H9 (cell line): ENCODE data around the gene NCOR1. TPM values are rescaled to one million over a fixed set of nuclear protein-coding genes. Genes with fewer than 3 reads are reported as not detected.

Source experiments
- DNase-seq: peaks from one replicate; pipeline ENCODE4 v3.0.0-alpha.2; 2017
- H2AFZ ChIP-seq: one replicate; pipeline ENCODE4 v1.6.1; 2013; ENCODE audit warnings: mild to moderate bottlenecking, low read length, control low read depth, moderate library complexity
- H2AK5ac ChIP-seq: 2 replicates; pipeline ENCODE4 v1.6.1; 2013; ENCODE audit warnings: low read length, control low read depth, mixed read lengths; ENCODE audit not compliant: insufficient read length
- H2BK120ac ChIP-seq: one replicate; pipeline ENCODE4 v1.6.1; 2013; ENCODE audit warnings: low read depth, mild to moderate bottlenecking, low read length, control low read depth, inconsistent platforms; ENCODE audit not compliant: poor library complexity, severe bottlenecking
- H2BK12ac ChIP-seq: 2 replicates; pipeline ENCODE4 v1.6.1; 2013; ENCODE audit warnings: low read length, control low read depth, mixed read lengths, low read depth; ENCODE audit not compliant: insufficient read length
- H2BK15ac ChIP-seq: 2 replicates; pipeline ENCODE4 v1.6.1; 2013; ENCODE audit warnings: low read depth, low read length, control low read depth
- H2BK20ac ChIP-seq: one replicate; pipeline ENCODE4 v1.6.1; 2013; ENCODE audit warnings: low read depth, mild to moderate bottlenecking, low read length, control low read depth, inconsistent platforms; ENCODE audit not compliant: poor library complexity, severe bottlenecking
- H2BK5ac ChIP-seq: 2 replicates; pipeline ENCODE4 v1.6.1; 2013; ENCODE audit warnings: low read length, control low read depth, mixed read lengths; ENCODE audit not compliant: insufficient read length
- H3K14ac ChIP-seq: 2 replicates; pipeline ENCODE4 v1.6.1; 2013; ENCODE audit warnings: low read length, control low read depth; ENCODE audit not compliant: insufficient read depth
- H3K18ac ChIP-seq: 2 replicates; pipeline ENCODE4 v1.6.1; 2013; ENCODE audit warnings: low read depth, mild to moderate bottlenecking, mixed read lengths, low read length, control low read depth; ENCODE audit not compliant: insufficient read length
- H3K23ac ChIP-seq: 2 replicates; pipeline ENCODE4 v1.6.1; 2013; ENCODE audit warnings: low read length, control low read depth, mixed read lengths, low read depth; ENCODE audit not compliant: insufficient read length
- H3K23me2 ChIP-seq: 2 replicates; pipeline ENCODE4 v1.6.1; 2013; ENCODE audit warnings: low read depth, mild to moderate bottlenecking, mixed read lengths, low read length, control low read depth; ENCODE audit not compliant: insufficient read length, poor library complexity, severe bottlenecking
- H3K27ac ChIP-seq: 2 replicates; pipeline ENCODE4 v1.5.1; 2013; ENCODE audit warnings: low read length, control low read depth, mixed read lengths, low read depth; ENCODE audit not compliant: insufficient read length
- H3K27me3 ChIP-seq: 2 replicates; pipeline ENCODE4 v1.6.1; 2013; ENCODE audit warnings: low read length, control low read depth, inconsistent platforms; ENCODE audit not compliant: insufficient read depth
- H3K4ac ChIP-seq: 2 replicates; pipeline ENCODE4 v1.6.1; 2013; ENCODE audit warnings: low read depth, mild to moderate bottlenecking, control low read depth, inconsistent platforms, low read length, moderate library complexity
- H3K4me1 ChIP-seq: 2 replicates; pipeline ENCODE4 v1.6.1; 2013; ENCODE audit warnings: low read length, control low read depth, inconsistent platforms; ENCODE audit not compliant: insufficient read depth
- H3K4me2 ChIP-seq: 2 replicates; pipeline ENCODE4 v1.6.1; 2013; ENCODE audit warnings: low read length, control low read depth, mixed read lengths; ENCODE audit not compliant: insufficient read length, insufficient read depth
- H3K56ac ChIP-seq: 2 replicates; pipeline ENCODE4 v1.6.1; 2013; ENCODE audit warnings: low read depth, mild to moderate bottlenecking, mixed read lengths, low read length, control low read depth; ENCODE audit not compliant: insufficient read length
- H3K79me1 ChIP-seq: 2 replicates; pipeline ENCODE4 v1.6.1; 2013; ENCODE audit warnings: low read depth, mild to moderate bottlenecking, moderate library complexity, low read length, control low read depth, inconsistent platforms; ENCODE audit not compliant: insufficient read depth, poor library complexity, severe bottlenecking
- H3K79me2 ChIP-seq: 2 replicates; pipeline ENCODE4 v1.6.1; 2013; ENCODE audit warnings: low read length, control low read depth, inconsistent platforms; ENCODE audit not compliant: insufficient read depth
- H3K9ac ChIP-seq: 2 replicates; pipeline ENCODE4 v1.6.1; 2013; ENCODE audit warnings: low read length, control low read depth, mixed read lengths; ENCODE audit not compliant: insufficient read length; ENCODE audit errors: extremely low read depth
- H3K9me3 ChIP-seq: one replicate; pipeline ENCODE4 v1.6.1; 2013; ENCODE audit warnings: low read depth, low read length, inconsistent platforms; ENCODE audit not compliant: control insufficient read depth
- H3T11ph ChIP-seq: one replicate; pipeline ENCODE4 v1.6.1; 2013; ENCODE audit warnings: mild to moderate bottlenecking, low read length, control low read depth, inconsistent platforms
- H4K20me1 ChIP-seq: one replicate; pipeline ENCODE4 v1.6.1; 2013; ENCODE audit not compliant: control insufficient read depth, insufficient read length, insufficient read depth
- H4K5ac ChIP-seq: 2 replicates; pipeline ENCODE4 v1.6.1; 2013; ENCODE audit warnings: low read depth, mild to moderate bottlenecking, mixed read lengths, low read length, control low read depth; ENCODE audit not compliant: insufficient read length
- H4K8ac ChIP-seq: replicated peaks from 2 replicates; pipeline ENCODE4 v1.6.1; 2013; ENCODE audit warnings: low read length, control low read depth, mixed read lengths, low read depth; ENCODE audit not compliant: insufficient read length
- H4K91ac ChIP-seq: 2 replicates; pipeline ENCODE4 v1.6.1; 2013; ENCODE audit warnings: low read depth, mild to moderate bottlenecking, moderate library complexity, mixed read lengths, low read length, control low read depth; ENCODE audit not compliant: insufficient read length
- H3K27ac Mint-ChIP-seq, 3 experiments: 2 replicates in 2 of 3; 3 replicates in 1 of 3; pipeline ENCODE4 v1.8.0; 2020 to 2021; ENCODE audit warnings: mixed read lengths in 3 of 3, mild to moderate bottlenecking in 1 of 3, moderate library complexity in 1 of 3
- H3K27me3 Mint-ChIP-seq: 2 replicates; pipeline ENCODE4 v1.8.0; 2021; ENCODE audit warnings: low read depth, mild to moderate bottlenecking, moderate library complexity, mixed read lengths
- H3K36me3 Mint-ChIP-seq, 3 experiments: 2 replicates in 2 of 3; 3 replicates in 1 of 3; pipeline ENCODE4 v1.8.0; 2020 to 2021; ENCODE audit warnings: low read depth in 3 of 3, mixed read lengths in 3 of 3; ENCODE audit not compliant: insufficient read depth in 1 of 3
- H3K4me1 Mint-ChIP-seq, 2 experiments: 2 replicates each; pipeline ENCODE4 v1.8.0; 2020; ENCODE audit warnings: mixed read lengths in 2 of 2
- H3K4me3 Mint-ChIP-seq, 2 experiments: 2 replicates in 1 of 2; 3 replicates in 1 of 2; pipeline ENCODE4 v1.8.0; 2020 to 2021; ENCODE audit warnings: mild to moderate bottlenecking in 2 of 2, mixed read lengths in 2 of 2, moderate library complexity in 1 of 2
- H3K9me3 Mint-ChIP-seq, 2 experiments: 2 replicates in 1 of 2; 3 replicates in 1 of 2; pipeline ENCODE4 v1.8.0; 2020; ENCODE audit warnings: mild to moderate bottlenecking in 2 of 2, mixed read lengths in 2 of 2, moderate library complexity in 1 of 2
- CTCF ChIP-seq: fragments of 200-600 bp; sonication (generic); conservative IDR thresholded peaks from 3 replicates; pipeline ENCODE4 v1.8.0; 2021; ENCODE audit warnings: antibody characterized with exemption, mild to moderate bottlenecking
- WGBS: extraction: QIAGEN DNeasy Blood & Tissue Kit; methylation state at CpG from one replicate; pipeline ENCODE4 v1.1.7; 2013; ENCODE audit warnings: missing lambda C conversion rate, low lambda C conversion rate, mixed read lengths; ENCODE audit not compliant: insufficient read length; ENCODE audit errors: extremely low coverage; 5-methylcytosine and 5-hydroxymethylcytosine counted together
- total RNA-seq: library from RNA; stranded (reverse); gene quantifications from 2 replicates; pipeline ENCODE4 v1.2.1, GENCODE V29; 2021

The NCOR1 gene
- total RNA-seq, 1 experiment from 2014 or later, result 119 TPM

- Mint-ChIP-seq H3K4me3 (no peak overlapping the region), H3K9me3 (peaks cover 0 to 2% of the 10 kb centered on the region in 2 experiments; a peak in 2 of 5 replicates), H3K36me3 (peaks cover 10 to 25% (median 20%) of the 10 kb centered on the region in 3 experiments), H3K27ac (peak overlapping the region in 1 of 3 experiments; percentile 28; a peak in 1 of 7 replicates), H3K4me1 (peaks cover 9 to 12% of the 10 kb centered on the region in 2 experiments), H3K27me3 (no peaks in the 10 kb centered on the region)
- no peak for TF ChIP-seq CTCF
- Histone ChIP-seq H3K23me2 (peaks cover 7% of the 10 kb centered on the region), H3K4ac (no peak overlapping the region), H3K9ac (no peak overlapping the region), H3K79me2 (peaks cover 9% of the 10 kb centered on the region; the same call in 1 of the 2 replicates), H3K23ac (no peak overlapping the region), H2BK12ac (no peak overlapping the region), H2BK20ac (no peak overlapping the region), H3K4me2 (no peak overlapping the region), H3K79me1 (peaks cover 6% of the 10 kb centered on the region), H2BK5ac (no peak overlapping the region), H4K8ac (no peak overlapping the region), H3K9me3 (no peaks in the 10 kb centered on the region), H3K27ac (no peak overlapping the region), H4K20me1 (no peaks in the 10 kb centered on the region), H2AK5ac (no peak overlapping the region), H3K18ac (no peak overlapping the region), H3K4me1 (0 out of 2 replicates have a peak, but pooled peaks cover 4% of the 10 kb centered on the region), H4K5ac (no peak overlapping the region), H3T11ph (no peak overlapping the region), H3K27me3 (no peaks in the 10 kb centered on the region), H2BK120ac (no peak overlapping the region), H2BK15ac (no peak overlapping the region), H2AFZ (no peak overlapping the region), H3K14ac (no peak overlapping the region), H4K91ac (no peak overlapping the region), H3K56ac (no peak overlapping the region)
- no peak for DNase-seq
- WGBS, result no CpG with 5 or more reads among the region's 6 CpGs
Observed at GRCh38 chr17:15996322-15996721, 219.0 kb downstream of the NCOR1 start.
